Endodermal cell (in vitro differentiated cells): ENCODE data around the gene ARID1A. TPM values are rescaled to one million over a fixed set of nuclear protein-coding genes. Genes with fewer than 3 reads are reported as not detected.

Experiments
- DNase-seq: peaks from one replicate; pipeline ENCODE4 v3.0.0-alpha.2; 2017
- H3K27ac ChIP-seq: 2 replicates; pipeline ENCODE4 v1.5.1; 2013; ENCODE audit warnings: mild to moderate bottlenecking, low read depth, low read length, moderate library complexity
- H3K27me3 ChIP-seq: 2 replicates; pipeline ENCODE4 v1.6.1; 2013; ENCODE audit warnings: mild to moderate bottlenecking, low read length, moderate library complexity; ENCODE audit not compliant: insufficient read depth, control insufficient read depth, poor library complexity, severe bottlenecking
- H3K36me3 ChIP-seq: 2 replicates; pipeline ENCODE4 v1.7.0; 2013; ENCODE audit warnings: mild to moderate bottlenecking, low read length, moderate library complexity; ENCODE audit not compliant: control insufficient read depth, insufficient read depth
- H3K4me1 ChIP-seq: one replicate; pipeline ENCODE4 v1.7.0; 2013; ENCODE audit warnings: low read length; ENCODE audit not compliant: control insufficient read depth, insufficient read depth
- H3K4me3 ChIP-seq: 2 replicates; pipeline ENCODE4 v1.5.1; 2013; ENCODE audit warnings: mild to moderate bottlenecking, low read length, moderate library complexity
- H3K9ac ChIP-seq: 2 replicates; pipeline ENCODE4 v1.6.1; 2013; ENCODE audit warnings: mild to moderate bottlenecking, low read length, moderate library complexity; ENCODE audit not compliant: poor library complexity, severe bottlenecking; ENCODE audit errors: extremely low read depth
- H3K9me3 ChIP-seq: 2 replicates; pipeline ENCODE4 v1.6.1; 2013; ENCODE audit warnings: mild to moderate bottlenecking, low read length, moderate library complexity; ENCODE audit not compliant: control insufficient read depth
- H3K27ac Mint-ChIP-seq: 2 replicates; pipeline ENCODE4 v1.8.0; 2020; ENCODE audit warnings: mixed read lengths
- H3K27me3 Mint-ChIP-seq: 2 replicates; pipeline ENCODE4 v1.8.0; 2021; ENCODE audit warnings: mild to moderate bottlenecking, mixed read lengths; ENCODE audit not compliant: insufficient read depth
- H3K36me3 Mint-ChIP-seq: 2 replicates; pipeline ENCODE4 v1.8.0; 2020; ENCODE audit warnings: low read depth, mixed read lengths
- H3K4me1 Mint-ChIP-seq: 2 replicates; pipeline ENCODE4 v1.8.0; 2020; ENCODE audit warnings: mixed read lengths
- H3K4me3 Mint-ChIP-seq: 2 replicates; pipeline ENCODE4 v1.8.0; 2020; ENCODE audit warnings: mild to moderate bottlenecking, moderate library complexity, mixed read lengths
- H3K9me3 Mint-ChIP-seq: 2 replicates; pipeline ENCODE4 v1.8.0; 2020; ENCODE audit warnings: mild to moderate bottlenecking, mixed read lengths
- WGBS, 2 experiments: methylation state at CpG; one replicate each; pipeline versions ENCODE4 v1.1.5 to v1.1.7; 2013; ENCODE audit warnings: missing lambda C conversion rate in 2 of 2, mixed read lengths in 1 of 2; ENCODE audit not compliant: insufficient coverage in 1 of 2, insufficient read length in 1 of 2; 5-methylcytosine and 5-hydroxymethylcytosine counted together
- total RNA-seq, 2 donors: library from RNA; stranded (reverse); fragmentation: NEBNext Ultra II Directional in 1 of 2; extraction: Animal tissue kit (Norgen Biotek cat#: 25700) in 1 of 2; gene quantifications; 2 replicates in 1 of 2; 3 replicates in 1 of 2; pipeline ENCODE4 v1.2.1, GENCODE V29; 2021
- TF ChIP-seq, protein P1 (sequence below): fragments of 200-600 bp; sonication (generic); conservative IDR thresholded peaks from 2 replicates; pipeline ENCODE4 v1.5.0; 2021; ENCODE audit warnings: antibody characterized with exemption, mild to moderate bottlenecking

Gene ARID1A
- total RNA-seq, 2 donors from 2014 or later = 118 to 128 TPM

DNA sequence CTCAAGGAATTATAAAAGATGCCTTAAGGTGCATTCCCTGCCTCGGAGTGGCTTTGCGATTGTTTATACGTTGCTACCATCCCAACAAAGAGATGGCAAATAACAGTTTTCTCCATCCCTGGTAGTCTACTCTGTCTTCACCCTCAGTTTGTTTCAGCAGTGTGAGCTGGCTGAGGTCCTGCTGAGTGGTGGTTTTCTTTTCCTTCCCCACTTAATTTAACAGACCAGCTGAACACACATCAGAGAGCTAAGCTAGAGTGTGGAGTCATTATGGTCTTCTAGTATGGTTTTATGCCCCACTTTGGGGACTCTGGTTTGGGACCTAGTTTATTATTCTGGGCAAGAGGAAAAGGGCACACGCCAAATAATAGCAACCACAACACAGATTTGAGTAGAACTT, 94.1 kb downstream of the ARID1A start:
- Mint-ChIP-seq H3K27ac (no peak overlapping the region), H3K36me3 (peaks cover 14% of the 10 kb centered on the region), H3K9me3 (no peaks in the 10 kb centered on the region), H3K4me3 (no peak overlapping the region), H3K4me1 (peaks cover 56% of the 10 kb centered on the region), H3K27me3 (no peaks in the 10 kb centered on the region)
- 92 to 94% methylated on average over 3 to 4 of the region's 4 CpGs for WGBS, 2 experiments
- H3K36me3 ChIP-seq = peaks cover 11% of the 10 kb centered on the region
- peaks cover 29% of the 10 kb centered on the region for H3K4me1 ChIP-seq
- H3K27me3 ChIP-seq = no peaks in the 10 kb centered on the region
- H3K9me3 ChIP-seq = no peaks in the 10 kb centered on the region
- no peak overlapping the region for H3K9ac ChIP-seq
- no peak overlapping the region for H3K27ac ChIP-seq
- TF ChIP-seq, protein P1, sequence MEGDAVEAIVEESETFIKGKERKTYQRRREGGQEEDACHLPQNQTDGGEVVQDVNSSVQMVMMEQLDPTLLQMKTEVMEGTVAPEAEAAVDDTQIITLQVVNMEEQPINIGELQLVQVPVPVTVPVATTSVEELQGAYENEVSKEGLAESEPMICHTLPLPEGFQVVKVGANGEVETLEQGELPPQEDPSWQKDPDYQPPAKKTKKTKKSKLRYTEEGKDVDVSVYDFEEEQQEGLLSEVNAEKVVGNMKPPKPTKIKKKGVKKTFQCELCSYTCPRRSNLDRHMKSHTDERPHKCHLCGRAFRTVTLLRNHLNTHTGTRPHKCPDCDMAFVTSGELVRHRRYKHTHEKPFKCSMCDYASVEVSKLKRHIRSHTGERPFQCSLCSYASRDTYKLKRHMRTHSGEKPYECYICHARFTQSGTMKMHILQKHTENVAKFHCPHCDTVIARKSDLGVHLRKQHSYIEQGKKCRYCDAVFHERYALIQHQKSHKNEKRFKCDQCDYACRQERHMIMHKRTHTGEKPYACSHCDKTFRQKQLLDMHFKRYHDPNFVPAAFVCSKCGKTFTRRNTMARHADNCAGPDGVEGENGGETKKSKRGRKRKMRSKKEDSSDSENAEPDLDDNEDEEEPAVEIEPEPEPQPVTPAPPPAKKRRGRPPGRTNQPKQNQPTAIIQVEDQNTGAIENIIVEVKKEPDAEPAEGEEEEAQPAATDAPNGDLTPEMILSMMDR = no peak
- no peak overlapping the region for H3K4me3 ChIP-seq
- no peak for DNase-seq

DNA sequence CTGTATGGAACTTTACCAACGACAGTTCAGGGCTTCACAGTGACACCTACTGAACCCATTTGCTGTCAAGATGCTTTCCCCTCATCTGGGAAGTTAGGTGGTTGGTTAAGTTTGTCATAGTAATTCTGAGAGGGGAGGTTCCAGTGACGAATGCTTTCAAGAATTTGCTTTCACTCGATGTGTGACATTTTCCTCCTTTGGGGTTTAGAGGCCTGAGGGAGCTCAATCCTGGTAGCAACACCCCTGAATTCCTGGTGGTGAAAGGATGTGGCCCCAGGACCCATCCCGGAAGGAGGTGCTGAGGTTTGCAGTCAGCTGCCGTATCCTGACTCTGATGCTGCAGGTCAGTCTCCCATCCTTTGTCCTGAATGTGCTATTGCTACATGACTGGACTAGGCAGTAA, 94.7 kb downstream of the ARID1A start:
- Histone ChIP-seq H3K9me3 (no peaks in the 10 kb centered on the region), H3K9ac (no peak overlapping the region), H3K36me3 (peaks cover 14% of the 10 kb centered on the region), H3K27ac (no peak overlapping the region), H3K4me3 (no peak overlapping the region), H3K27me3 (no peaks in the 10 kb centered on the region), H3K4me1 (peaks cover 29% of the 10 kb centered on the region)
- no peak overlapping the region for H3K4me3 Mint-ChIP-seq
- H3K27me3 Mint-ChIP-seq = no peaks in the 10 kb centered on the region
- no peak overlapping the region for H3K27ac Mint-ChIP-seq
- H3K4me1 Mint-ChIP-seq = peaks cover 53% of the 10 kb centered on the region
- peaks cover 17% of the 10 kb centered on the region for H3K36me3 Mint-ChIP-seq
- 85 to 91% methylated on average over 4 to 5 of the region's 5 CpGs for WGBS, 2 experiments
- DNase-seq = no peak
- H3K9me3 Mint-ChIP-seq = no peaks in the 10 kb centered on the region
- TF ChIP-seq, protein P1 = no peak

DNA sequence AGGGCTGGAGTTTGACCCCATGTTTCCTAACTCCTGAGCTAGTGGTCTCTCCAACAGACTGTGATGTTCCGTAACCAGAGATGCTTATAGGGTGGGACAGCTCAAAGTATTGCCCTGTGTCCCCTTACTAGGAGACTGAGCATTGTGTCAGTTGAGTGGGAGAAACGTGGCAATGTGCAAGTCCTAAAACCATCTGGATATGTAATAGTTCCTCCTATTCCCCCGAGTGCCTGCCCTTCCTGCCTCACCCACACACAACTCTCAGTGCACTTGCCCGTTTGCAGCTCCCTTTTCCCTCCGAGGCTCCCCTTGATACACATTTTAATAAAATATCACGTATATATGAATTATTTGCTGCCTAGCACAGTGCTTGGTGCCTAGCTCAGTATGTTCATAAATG, 95.3 kb downstream of the ARID1A start:
- H3K27ac Mint-ChIP-seq = no peak overlapping the region
- no peaks in the 10 kb centered on the region for H3K27me3 Mint-ChIP-seq
- H3K4me1 Mint-ChIP-seq = peaks cover 48% of the 10 kb centered on the region
- TF ChIP-seq, protein P1 = no peak
- Histone ChIP-seq H3K4me3 (peak overlapping the region; percentile 47), H3K9me3 (no peaks in the 10 kb centered on the region), H3K36me3 (peaks cover 14% of the 10 kb centered on the region), H3K9ac (no peak overlapping the region), H3K27ac (no peak overlapping the region), H3K4me1 (peaks cover 25% of the 10 kb centered on the region), H3K27me3 (no peaks in the 10 kb centered on the region)
- peaks cover 17% of the 10 kb centered on the region for H3K36me3 Mint-ChIP-seq
- H3K4me3 Mint-ChIP-seq = no peak overlapping the region
- 79 to 91% methylated on average over 4 to 6 of the region's 6 CpGs for WGBS, 2 experiments
- no peaks in the 10 kb centered on the region for H3K9me3 Mint-ChIP-seq
- no peak for DNase-seq
